ENCODE results near the gene RPGRIP1L. TPM values are rescaled to one million over a fixed set of nuclear protein-coding genes. Genes with fewer than 3 reads are reported as not detected.

The RPGRIP1L gene
- total and polyA plus RNA-seq, 2 donors (not counting 1 experiment from before 2014, with no cell fraction given) = 1.0 to 7.1 TPM

GRCh38 chr16:53600616-53601015 lies 103.0 kb downstream of the RPGRIP1L start:
- peaks cover 3% of the 10 kb centered on the region for H3K9me3 Mint-ChIP-seq (ENCODE audit: insufficient read depth)
- POLR2A ChIA-PET = no interaction called here

GRCh38 chr16:53600126-53600525 lies 103.5 kb downstream of the RPGRIP1L start:
- Histone ChIP-seq H3K79me2 (ENCODE audit: control insufficient read depth, insufficient read depth, low read length) (no peaks in the 10 kb centered on the region), H3K36me3 (replicated peaks in 1 of 2; ENCODE audit: control extremely low read depth in 1 of 2, control insufficient read depth in 1 of 2, extremely low read depth in 1 of 2, insufficient read depth in 2 of 2, low read length in 1 of 2) (no peaks in the 10 kb centered on the region), H3K9me3 (ENCODE audit: control extremely low read depth in 1 of 3, control insufficient read depth in 2 of 3, insufficient read depth in 1 of 3, low read length in 2 of 3) (no peaks in the 10 kb centered on the region), H3K27me3 (replicated peaks in 1 of 4; ENCODE audit: control extremely low read depth in 1 of 4, control insufficient read depth in 3 of 4, insufficient read depth in 4 of 4, low read length in 3 of 4) (no peaks in the 10 kb centered on the region), H3K4me2 (replicated peaks; ENCODE audit: low read depth, low read length, poor library complexity, severe bottlenecking) (no peak overlapping the region), H3K27ac (ENCODE audit: low read length in 2 of 2) (no peak overlapping the region), H3K4me1 (ENCODE audit: control insufficient read depth in 2 of 2, insufficient read depth in 2 of 2, low read length in 2 of 2) (no peaks in the 10 kb centered on the region), H4K20me1 (ENCODE audit: control insufficient read depth, insufficient read depth, low read length, poor library complexity, severe bottlenecking) (no peaks in the 10 kb centered on the region), H2AFZ (ENCODE audit: insufficient read depth, low read depth, low read length, poor library complexity, severe bottlenecking) (no peak overlapping the region), H3K9ac (ENCODE audit: low read length) (no peak overlapping the region), H3K4me3 (ENCODE audit: control extremely low read depth in 1 of 5, extremely low read depth in 1 of 5, insufficient read depth in 1 of 5, low read depth in 2 of 5, low read length in 4 of 5) (no peak overlapping the region)
- no peak overlapping the region for H3K4me3 Mint-ChIP-seq
- WGBS (ENCODE audit: insufficient coverage) = 90% methylated on average over 3 of the region's 3 CpGs
- H3K9me3 Mint-ChIP-seq (ENCODE audit: insufficient read depth) = peaks cover 7% of the 10 kb centered on the region
- ATAC-seq (ENCODE audit: low read depth) (no peak), DNase-seq (no peak)
- TF ChIP-seq EZH2 (IDR thresholded peaks at IDR 0.05; ENCODE audit: borderline replicate concordance, insufficient read depth, low read depth, low read length, poor library complexity, severe bottlenecking) = no peak
- TF ChIP-seq, protein P1, sequence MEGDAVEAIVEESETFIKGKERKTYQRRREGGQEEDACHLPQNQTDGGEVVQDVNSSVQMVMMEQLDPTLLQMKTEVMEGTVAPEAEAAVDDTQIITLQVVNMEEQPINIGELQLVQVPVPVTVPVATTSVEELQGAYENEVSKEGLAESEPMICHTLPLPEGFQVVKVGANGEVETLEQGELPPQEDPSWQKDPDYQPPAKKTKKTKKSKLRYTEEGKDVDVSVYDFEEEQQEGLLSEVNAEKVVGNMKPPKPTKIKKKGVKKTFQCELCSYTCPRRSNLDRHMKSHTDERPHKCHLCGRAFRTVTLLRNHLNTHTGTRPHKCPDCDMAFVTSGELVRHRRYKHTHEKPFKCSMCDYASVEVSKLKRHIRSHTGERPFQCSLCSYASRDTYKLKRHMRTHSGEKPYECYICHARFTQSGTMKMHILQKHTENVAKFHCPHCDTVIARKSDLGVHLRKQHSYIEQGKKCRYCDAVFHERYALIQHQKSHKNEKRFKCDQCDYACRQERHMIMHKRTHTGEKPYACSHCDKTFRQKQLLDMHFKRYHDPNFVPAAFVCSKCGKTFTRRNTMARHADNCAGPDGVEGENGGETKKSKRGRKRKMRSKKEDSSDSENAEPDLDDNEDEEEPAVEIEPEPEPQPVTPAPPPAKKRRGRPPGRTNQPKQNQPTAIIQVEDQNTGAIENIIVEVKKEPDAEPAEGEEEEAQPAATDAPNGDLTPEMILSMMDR (IDR thresholded peaks at IDR 0.05) = no peak
- ChIA-PET CTCF (no interaction called here), POLR2A (no interaction called here)
- H3K27ac Mint-ChIP-seq = no peak overlapping the region
- no peaks in the 10 kb centered on the region for H3K27me3 Mint-ChIP-seq
- intact Hi-C loops (cut with micrococcal nuclease) = no loop called here
- H3K4me1 Mint-ChIP-seq = no peaks in the 10 kb centered on the region

More at GRCh38 chr16:53600616-53601015, 103.0 kb downstream of the RPGRIP1L start:
- ATAC-seq (ENCODE audit: low read depth) = no peak
- Mint-ChIP-seq H3K4me3 (no peak overlapping the region), H3K4me1 (no peaks in the 10 kb centered on the region), H3K27ac (no peak overlapping the region), H3K27me3 (no peaks in the 10 kb centered on the region)
- H3K4me3 ChIP-seq (ENCODE audit: control extremely low read depth in 1 of 5, extremely low read depth in 1 of 5, insufficient read depth in 1 of 5, low read depth in 2 of 5, low read length in 4 of 5) = no peak overlapping the region
- intact Hi-C loops (cut with micrococcal nuclease) = no loop called here
- H3K4me1 ChIP-seq (ENCODE audit: control insufficient read depth in 2 of 2, insufficient read depth in 2 of 2, low read length in 2 of 2) = no peaks in the 10 kb centered on the region
- H3K27me3 ChIP-seq (replicated peaks in 1 of 4; ENCODE audit: control extremely low read depth in 1 of 4, control insufficient read depth in 3 of 4, insufficient read depth in 4 of 4, low read length in 3 of 4) = no peaks in the 10 kb centered on the region
- CTCF ChIA-PET = no interaction called here
- no peak for DNase-seq
- H3K9me3 ChIP-seq (ENCODE audit: control extremely low read depth in 1 of 3, control insufficient read depth in 2 of 3, insufficient read depth in 1 of 3, low read length in 2 of 3) = no peaks in the 10 kb centered on the region
- H3K27ac ChIP-seq (ENCODE audit: low read length in 2 of 2) = no peak overlapping the region
- no peaks in the 10 kb centered on the region for H3K36me3 ChIP-seq (replicated peaks in 1 of 2; ENCODE audit: control extremely low read depth in 1 of 2, control insufficient read depth in 1 of 2, extremely low read depth in 1 of 2, insufficient read depth in 2 of 2, low read length in 1 of 2)
- H3K9ac ChIP-seq (ENCODE audit: low read length) = no peak overlapping the region
- no peaks in the 10 kb centered on the region for H3K79me2 ChIP-seq (ENCODE audit: control insufficient read depth, insufficient read depth, low read length)
- whole genome bisulfite sequencing (ENCODE audit: insufficient coverage) = no CpG with 5 or more reads among the region's 1 CpG
- no peaks in the 10 kb centered on the region for H4K20me1 ChIP-seq (ENCODE audit: control insufficient read depth, insufficient read depth, low read length, poor library complexity, severe bottlenecking)
- H3K4me2 ChIP-seq (replicated peaks; ENCODE audit: low read depth, low read length, poor library complexity, severe bottlenecking) = no peak overlapping the region
- TF ChIP-seq, protein P1 (IDR thresholded peaks at IDR 0.05) = no peak
- TF ChIP-seq EZH2 (IDR thresholded peaks at IDR 0.05; ENCODE audit: borderline replicate concordance, insufficient read depth, low read depth, low read length, poor library complexity, severe bottlenecking) = no peak
- no peak overlapping the region for H2AFZ ChIP-seq (ENCODE audit: insufficient read depth, low read depth, low read length, poor library complexity, severe bottlenecking)
